Frontal cortex (tissue), 4 donors: ENCODE measurements around the gene PTPRG. TPM values are rescaled to one million over a fixed set of nuclear protein-coding genes. Genes with fewer than 3 reads are reported as not detected.

Experiments
- DNase-seq, 2 donors: peaks; one replicate each; pipeline ENCODE4 v3.0.0; 2012; ENCODE audit warnings: low spot score in 2 of 2
- FAIRE-seq: peaks from 2 replicates; lab custom pipeline; 2012; peaks lifted over from hg19 to GRCh38; lab: Jason Lieb, UNC
- total RNA-seq: library from RNA; depleted of rRNA; stranded (reverse); fragments of >200 nt; gene quantifications from one replicate; pipeline ENCODE4 v1.2.3, GENCODE V29; 2014
- donor health status: control.
- donor health status: control.
- donor health status: control.

Gene PTPRG
- total RNA-seq, 1 donor from 2014 or later, result 52.6 TPM

- FAIRE-seq (no peak), DNase-seq (no peak)
These were observed 21.5 kb downstream of the PTPRG start for GRCh38 chr3:61582846-61583245.

GRCh38 chr3:61583890-61584875, 22.8 kb downstream of the PTPRG start:
- FAIRE-seq (no peak), DNase-seq (no peak)

- no peak for DNase-seq
- FAIRE-seq, result no peak
These were observed 28.5 kb downstream of the PTPRG start for GRCh38 chr3:61589856-61590255.

- no peak for DNase-seq
- no peak for FAIRE-seq
These were observed 29.9 kb downstream of the PTPRG start for GRCh38 chr3:61591300-61591699.

GRCh38 chr3:61593446-61594029, 32.2 kb downstream of the PTPRG start:
- FAIRE-seq (no peak), DNase-seq (no peak)

GRCh38 chr3:61594144-61594963, 33.0 kb downstream of the PTPRG start:
- FAIRE-seq (no peak), DNase-seq (no peak)

- FAIRE-seq (no peak), DNase-seq (no peak)
These were observed 33.6 kb downstream of the PTPRG start for GRCh38 chr3:61594964-61595285.

- FAIRE-seq (no peak), DNase-seq (no peak)
These were observed 33.9 kb downstream of the PTPRG start for GRCh38 chr3:61595288-61595687.

GRCh38 chr3:61595826-61596225, 34.5 kb downstream of the PTPRG start:
- DNase-seq, result no peak
- FAIRE-seq, result no peak

GRCh38 chr3:61597906-61598305, 36.5 kb downstream of the PTPRG start:
- FAIRE-seq, result no peak

GRCh38 chr3:61600195-61600594, 38.8 kb downstream of the PTPRG start:
- DNase-seq, result no peak
- FAIRE-seq, result no peak

More at GRCh38 chr3:61597906-61598305, 36.5 kb downstream of the PTPRG start:
- no peak for DNase-seq

- FAIRE-seq (no peak), DNase-seq (no peak)
These were observed 40.5 kb downstream of the PTPRG start for GRCh38 chr3:61601831-61602230.

GRCh38 chr3:61602466-61602865, 41.1 kb downstream of the PTPRG start:
- FAIRE-seq, result no peak
- no peak for DNase-seq

- DNase-seq (no peak), FAIRE-seq (no peak)
These were observed 44.3 kb downstream of the PTPRG start for GRCh38 chr3:61605589-61606175.

- no peak for FAIRE-seq
These were observed 44.8 kb downstream of the PTPRG start for GRCh38 chr3:61606196-61606595.

GRCh38 chr3:61608072-61608471, 46.7 kb downstream of the PTPRG start:
- FAIRE-seq (no peak), DNase-seq (no peak)

More at GRCh38 chr3:61606196-61606595, 44.8 kb downstream of the PTPRG start:
- DNase-seq, result no peak

- FAIRE-seq, result no peak
These were observed 47.3 kb downstream of the PTPRG start for GRCh38 chr3:61608711-61609110.

GRCh38 chr3:61610316-61610715, 48.9 kb downstream of the PTPRG start:
- DNase-seq (no peak), FAIRE-seq (no peak)

More at GRCh38 chr3:61608711-61609110, 47.3 kb downstream of the PTPRG start:
- no peak for DNase-seq

- FAIRE-seq (no peak), DNase-seq (no peak)
These were observed 51.1 kb downstream of the PTPRG start for GRCh38 chr3:61612211-61613194.
